ENCODE data around the gene NUP98. TPM values are rescaled to one million over a fixed set of nuclear protein-coding genes. Genes with fewer than 3 reads are reported as not detected.

NUP98 gene
- total RNA-seq, 1 donor from 2014 or later: 94.8 TPM

- Histone ChIP-seq H3K27ac (no peak overlapping the region), H3K9me3 (ENCODE audit: low read depth) (no peaks in the 10 kb centered on the region), H3K4me3 (no peak overlapping the region), H3F3A (ENCODE audit: low read depth) (peaks cover 3% of the 10 kb centered on the region), H3K4me1 (no peaks in the 10 kb centered on the region), H3K36me3 (peaks cover 38% of the 10 kb centered on the region), H3K4me2 (no peak overlapping the region), H2AFZ (replicated peaks) (no peak overlapping the region), H4K20me1 (ENCODE audit: low read depth) (peaks cover 4% of the 10 kb centered on the region), H3K9ac (no peak overlapping the region), H3K27me3 (no peaks in the 10 kb centered on the region), H3K79me2 (ENCODE audit: low read depth) (no peaks in the 10 kb centered on the region)
- Mint-ChIP-seq H3K4me3 (no peak overlapping the region), H3K4me1 (no peaks in the 10 kb centered on the region), H3K9me3 (no peaks in the 10 kb centered on the region), H3K36me3 (peaks cover 56% of the 10 kb centered on the region), H3K27me3 (ENCODE audit: insufficient read depth, low read depth) (peaks cover 2% of the 10 kb centered on the region), H3K27ac (no peak overlapping the region)
- TF ChIP-seq CTCF (IDR thresholded peaks at IDR 0.05): no peak
- TF ChIP-seq EZH2phosphoT487 (IDR thresholded peaks at IDR 0.05): no peak
- no peak for TF ChIP-seq EZH2 (IDR thresholded peaks at IDR 0.05)
- DNase-seq (ENCODE audit: low spot score): no peak
These were observed 74.2 kb downstream of the NUP98 start for GRCh38 chr11:3723014-3723708.

GRCh38 chr11:3722100-3722499 is 75.3 kb downstream of the NUP98 start:
- Mint-ChIP-seq H3K27me3 (ENCODE audit: insufficient read depth, low read depth) (peaks cover 2% of the 10 kb centered on the region), H3K27ac (no peak overlapping the region), H3K9me3 (no peaks in the 10 kb centered on the region), H3K4me3 (no peak overlapping the region), H3K4me1 (no peaks in the 10 kb centered on the region), H3K36me3 (peaks cover 58% of the 10 kb centered on the region)
- no peak overlapping the region for H3K27ac ChIP-seq
- H3K79me2 ChIP-seq (ENCODE audit: low read depth): no peaks in the 10 kb centered on the region
- H4K20me1 ChIP-seq (ENCODE audit: low read depth): peaks cover 4% of the 10 kb centered on the region
- no peak overlapping the region for H3K4me3 ChIP-seq
- no peaks in the 10 kb centered on the region for H3K4me1 ChIP-seq
- peaks cover 45% of the 10 kb centered on the region for H3K36me3 ChIP-seq
- no peaks in the 10 kb centered on the region for H3K27me3 ChIP-seq
- no peak overlapping the region for H3K9ac ChIP-seq
- H3K9me3 ChIP-seq (ENCODE audit: low read depth): no peaks in the 10 kb centered on the region
- no peak overlapping the region for H3K4me2 ChIP-seq
- no peak for DNase-seq (ENCODE audit: low spot score)
- H2AFZ ChIP-seq (replicated peaks): no peak overlapping the region
- TF ChIP-seq CTCF (IDR thresholded peaks at IDR 0.05): no peak
- no peak for TF ChIP-seq EZH2 (IDR thresholded peaks at IDR 0.05)
- peaks cover 3% of the 10 kb centered on the region for H3F3A ChIP-seq (ENCODE audit: low read depth)

DNA sequence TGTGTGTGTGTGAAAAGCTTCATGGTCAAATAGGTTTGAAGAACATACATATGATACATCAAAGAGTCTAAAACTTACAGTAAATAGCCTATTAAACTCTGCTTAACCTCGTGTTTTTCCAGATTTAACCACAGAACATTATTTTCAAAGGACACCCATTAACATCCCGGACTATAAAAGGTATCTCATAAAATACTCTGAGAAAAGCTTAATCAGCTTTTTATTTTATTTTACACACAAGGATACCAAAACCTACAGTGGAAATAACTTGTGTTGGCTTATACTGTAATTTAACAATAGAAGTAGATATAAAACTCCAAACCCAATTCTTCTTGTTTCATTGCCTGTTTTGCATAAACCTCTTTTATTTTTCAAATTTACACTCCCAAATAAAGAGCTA is 76.4 kb downstream of the NUP98 start:
- no peaks in the 10 kb centered on the region for H3K9me3 Mint-ChIP-seq
- Histone ChIP-seq H3K4me2 (no peak overlapping the region), H4K20me1 (ENCODE audit: low read depth) (no peaks in the 10 kb centered on the region), H3K4me1 (no peaks in the 10 kb centered on the region), H3K9me3 (ENCODE audit: low read depth) (no peaks in the 10 kb centered on the region), H3K9ac (no peak overlapping the region), H3K27me3 (no peaks in the 10 kb centered on the region), H3K4me3 (no peak overlapping the region), H3F3A (ENCODE audit: low read depth) (peaks cover 3% of the 10 kb centered on the region), H2AFZ (replicated peaks) (no peak overlapping the region), H3K27ac (no peak overlapping the region), H3K79me2 (ENCODE audit: low read depth) (no peaks in the 10 kb centered on the region), H3K36me3 (peaks cover 41% of the 10 kb centered on the region)
- H3K27me3 Mint-ChIP-seq (ENCODE audit: insufficient read depth, low read depth): peaks cover 2% of the 10 kb centered on the region
- no peaks in the 10 kb centered on the region for H3K4me1 Mint-ChIP-seq
- H3K36me3 Mint-ChIP-seq: peaks cover 53% of the 10 kb centered on the region
- no peak overlapping the region for H3K27ac Mint-ChIP-seq
- no peak for DNase-seq (ENCODE audit: low spot score)
- H3K4me3 Mint-ChIP-seq: no peak overlapping the region
- no peak for TF ChIP-seq EZH2 (IDR thresholded peaks at IDR 0.05)
- no peak for TF ChIP-seq CTCF (IDR thresholded peaks at IDR 0.05)
- no peak for TF ChIP-seq EZH2phosphoT487 (IDR thresholded peaks at IDR 0.05)
